Stimulated activated CD8-positive, alpha-beta memory T cell treated with anti-CD3 and anti-CD28 coated beads, Interleukin-2, amount 100 ng/mL, for 1 hour (primary cell): ENCODE results near the gene DAZAP1.
"Not testable (repeated sequence)": the region's sequence is repeated elsewhere in the genome, so short reads cannot be mapped to it uniquely, and the experiment has no call there.

ENCODE experiments used
- DNase-seq, 2 donors: peaks; one replicate each; pipeline ENCODE4 v3.0.0-alpha.2; 2020; ENCODE audit warnings: low read depth in 2 of 2

DAZAP1 gene

GRCh38 chr19:1473085-1473851 lies 65.9 kb downstream of the DAZAP1 start:
- DNase-seq, result no peak

DNA sequence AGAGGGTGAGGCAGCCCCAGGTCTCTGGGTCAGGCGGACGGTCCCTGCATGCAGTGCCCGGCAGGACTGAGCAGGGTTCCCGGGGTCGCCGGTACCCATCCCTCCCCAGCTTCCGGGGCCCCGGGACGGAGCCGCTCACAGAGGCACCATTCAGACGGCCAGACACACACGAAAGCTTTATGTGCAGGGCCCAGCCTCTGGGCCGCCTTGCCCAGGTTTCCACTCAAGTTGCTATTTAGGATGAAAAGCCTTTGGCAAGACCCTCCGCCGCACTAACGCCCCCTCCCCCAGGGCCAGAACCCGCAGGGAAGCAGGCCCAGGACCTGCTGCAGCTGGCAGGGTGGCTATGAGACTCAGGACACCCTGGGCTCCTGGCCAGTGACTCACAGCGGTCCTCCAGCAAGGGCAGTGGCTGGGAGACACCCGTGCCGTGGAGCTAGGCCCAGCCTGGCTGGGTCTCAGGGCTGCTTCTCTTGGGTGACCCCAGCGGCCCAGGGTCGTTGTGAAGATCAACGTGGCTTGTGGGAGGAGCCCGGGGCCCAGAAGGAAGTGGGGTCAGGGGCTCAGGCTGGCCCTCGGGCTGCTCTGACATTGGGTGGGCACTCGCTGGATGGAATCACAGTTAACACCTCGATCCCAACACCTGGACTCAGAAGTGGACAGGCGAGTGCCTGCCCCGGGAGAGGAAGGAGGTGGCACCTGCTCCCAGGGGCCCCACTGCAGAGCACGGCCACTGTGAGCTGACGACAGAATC lies 66.8 kb downstream of the DAZAP1 start:
- no peak for DNase-seq

DNA sequence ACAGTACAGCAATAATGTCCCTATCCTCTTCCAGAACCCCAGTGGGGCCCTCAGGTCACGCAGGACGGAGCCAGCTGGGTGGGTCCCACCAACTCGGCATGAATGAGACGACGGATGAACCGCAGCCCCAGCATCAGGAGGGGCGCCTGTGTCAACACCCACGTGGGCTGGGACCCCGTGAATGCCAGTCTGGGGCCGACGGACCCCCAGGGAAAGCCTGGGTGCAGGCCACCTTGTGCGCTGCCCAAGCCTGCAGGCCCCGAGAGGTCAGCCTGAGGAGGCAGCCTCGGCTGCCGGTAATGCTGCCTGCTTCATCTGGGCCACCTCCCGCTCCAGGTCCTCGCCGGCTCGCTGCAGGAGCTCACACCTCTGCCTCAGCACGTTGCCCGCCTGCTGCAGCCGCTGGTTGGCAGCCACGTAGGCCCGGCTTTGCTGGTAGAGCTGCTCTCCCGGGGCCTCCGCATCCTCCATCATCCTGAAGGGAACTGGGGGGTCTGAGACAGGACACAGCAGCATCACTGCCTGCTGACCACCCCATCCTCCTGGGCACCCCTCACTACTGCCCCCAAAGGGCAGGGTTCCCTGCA lies 67.5 kb downstream of the DAZAP1 start:
- no peak for DNase-seq

DNA sequence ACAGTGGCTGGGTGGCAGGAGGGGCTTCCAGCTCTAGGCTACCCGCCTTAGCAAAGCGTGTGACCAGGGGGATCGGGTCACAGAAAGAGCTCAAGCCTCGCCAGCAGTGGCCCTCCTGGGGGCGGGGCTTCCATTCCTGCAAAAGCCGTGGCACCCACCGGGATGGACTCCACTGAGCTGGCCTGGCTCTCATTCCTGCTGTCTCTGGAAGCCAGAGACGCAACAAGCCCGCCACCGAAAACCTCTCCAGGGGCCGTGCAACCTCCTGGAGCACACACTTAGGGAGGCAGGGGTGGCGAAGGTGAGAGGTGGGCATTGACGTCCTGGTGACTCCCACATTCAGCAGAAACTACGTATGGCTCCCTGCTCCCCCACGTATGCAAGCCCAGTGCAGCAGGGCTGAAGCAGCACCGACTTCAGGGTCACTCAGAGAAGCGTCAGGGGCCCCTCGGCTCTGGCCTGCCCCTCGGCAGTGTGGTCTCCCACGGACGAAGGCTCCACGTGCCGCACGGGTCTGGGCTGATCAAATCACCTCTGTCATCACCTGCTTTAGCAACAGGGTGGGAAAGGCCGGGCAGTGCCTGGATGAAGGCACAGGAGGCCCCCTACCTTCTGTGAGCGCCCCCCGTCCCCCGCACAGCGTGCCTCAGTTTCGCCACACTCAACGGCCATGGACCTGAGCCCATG lies 68.5 kb downstream of the DAZAP1 start:
- no peak for DNase-seq

GRCh38 chr19:1477056-1477455 lies 69.7 kb downstream of the DAZAP1 start:
- DNase-seq, result not testable (repeated sequence)

- peak; percentile 83 to 86 for DNase-seq
These were observed 71.7 kb downstream of the DAZAP1 start, which contains the start of gene C19orf25 for GRCh38 chr19:1478934-1479707. Gene C19orf25, minus strand, starts transcription at chr19:1479215. Its CDS starts 312 bp downstream, at chr19:1478903.

- no peak for DNase-seq
These were observed 74.0 kb downstream of the DAZAP1 start for GRCh38 chr19:1481224-1481892.

- no peak for DNase-seq
These were observed 74.5 kb downstream of the DAZAP1 start for GRCh38 chr19:1481893-1482360.

GRCh38 chr19:1482361-1483130 lies 75.2 kb downstream of the DAZAP1 start:
- DNase-seq, result no peak

GRCh38 chr19:1483131-1483978 lies 76.0 kb downstream of the DAZAP1 start:
- no peak for DNase-seq

- no peak for DNase-seq
These were observed 76.6 kb downstream of the DAZAP1 start for GRCh38 chr19:1483979-1484428.
